ENCODE results near the gene RASA1.

GRCh38 chr5:87327998-87328397, 60.3 kb downstream of the RASA1 start:
- no peak for TF ChIP-seq CTCF (conservative IDR thresholded peaks at IDR 0.05; ENCODE audit: low read depth, low read length)
- no peak for TF ChIP-seq EZH2 (IDR thresholded peaks at IDR 0.05; ENCODE audit: low read length, unreplicated experiment)
- no peak for TF ChIP-seq EZH2phosphoT487 (IDR thresholded peaks at IDR 0.05; ENCODE audit: borderline replicate concordance, low read length)

All from PC-3 (cell line).